K562 (cell line): ENCODE data around the gene FRYL. TPM values are rescaled to one million over a fixed set of nuclear protein-coding genes. Genes with fewer than 3 reads are reported as not detected.

ENCODE experiments used
- ATAC-seq: fragments of 200-7000 bp; cut with Tn5 transposase; 3 replicates; pipeline ENCODE4 v1.9.1; 2020; ENCODE audit warnings: moderate library complexity
- BruUV-seq: library from RNA; stranded (reverse); fragments of 400-500 nt; replicated peaks from 2 replicates; lab custom pipeline; 2021; lab: Mats Ljungman, UMichigan
- CTCF ChIA-PET: fragments of 300-600 bp; formaldehyde crosslinking; extraction: SDS; loops from one replicate; lab custom pipeline; 2021; ENCODE audit warnings: low intra/inter-chr PET ratio; lab: Yijun Ruan, JAX
- POLR2A ChIA-PET: fragments of 300-600, 350-650 bp; sonication (Branson Sonifier 250); formaldehyde crosslinking; extraction: SDS; loops from one replicate; lab custom pipeline; 2021; ENCODE audit warnings: antibody characterized with exemption, inconsistent platforms; lab: Yijun Ruan, JAX
- DNase-seq, 4 experiments: peaks; one replicate each; pipeline versions ENCODE4 v3.0.0 to v3.0.0-alpha.2; 2011 to 2018; ENCODE audit warnings: low spot score in 3 of 4, mixed read lengths in 3 of 4; ENCODE audit errors: extremely low read depth in 1 of 4
- FAIRE-seq: peaks from 2 replicates; lab custom pipeline; 2011; peaks lifted over from hg19 to GRCh38; lab: Jason Lieb, UNC
- H2AFZ ChIP-seq: 2 replicates; pipeline ENCODE4 v1.6.0; 2011; ENCODE audit warnings: low read depth, low read length, control low read depth, inconsistent platforms
- H3K27ac ChIP-seq: fragments of 200-600 bp; 3 replicates; pipeline ENCODE4 v1.8.0; 2011; ENCODE audit warnings: low read depth, mild to moderate bottlenecking, control low read depth, inconsistent platforms, low read length, moderate library complexity, mixed read lengths; ENCODE audit errors: extremely low read depth
- H3K27me3 ChIP-seq, 2 experiments: fragments of 300-600 bp in 1 of 2; 2 replicates in 1 of 2; 3 replicates in 1 of 2; pipeline versions ENCODE4 v1.6.0 to v1.8.0; 2011; ENCODE audit warnings: inconsistent platforms in 2 of 2, low read length in 2 of 2, mild to moderate bottlenecking in 1 of 2, mixed read lengths in 1 of 2, moderate library complexity in 1 of 2; ENCODE audit not compliant: control insufficient read depth in 2 of 2, insufficient read depth in 2 of 2
- H3K36me3 ChIP-seq: fragments of 300-600 bp; 3 replicates; pipeline ENCODE4 v1.8.0; 2011; ENCODE audit warnings: mild to moderate bottlenecking, low read length, inconsistent platforms; ENCODE audit not compliant: control insufficient read depth, insufficient read depth
- H3K4me1 ChIP-seq, 2 experiments: fragments of 200-600 bp in 1 of 2; replicated peaks in 1 of 2; 2 replicates in 1 of 2; 3 replicates in 1 of 2; pipeline versions ENCODE4 v1.5.1 to v1.8.0; 2011; ENCODE audit warnings: inconsistent platforms in 2 of 2, low read length in 2 of 2, mild to moderate bottlenecking in 1 of 2, mixed read lengths in 1 of 2, moderate library complexity in 1 of 2; ENCODE audit not compliant: control insufficient read depth in 2 of 2, insufficient read depth in 2 of 2
- H3K4me2 ChIP-seq: 2 replicates; pipeline ENCODE4 v1.6.1; 2011; ENCODE audit warnings: low read length, control low read depth, inconsistent platforms, mixed read lengths; ENCODE audit not compliant: insufficient read depth
- H3K4me3 ChIP-seq: fragments of 200-600 bp; sonication (generic), shearing (Covaris generic); 2 replicates; pipeline ENCODE4 v1.5.1; 2016; ENCODE audit warnings: control low read depth, inconsistent platforms
- H3K79me2 ChIP-seq: fragments of 200-600 bp; 3 replicates; pipeline ENCODE4 v1.8.0; 2011; ENCODE audit warnings: low read length, inconsistent platforms; ENCODE audit not compliant: control insufficient read depth, insufficient read depth
- H3K9ac ChIP-seq, 2 experiments: 2 replicates each; pipeline versions ENCODE4 v1.6.0 to v1.6.1; 2011; ENCODE audit warnings: low read depth in 2 of 2, low read length in 2 of 2, control low read depth in 1 of 2, inconsistent platforms in 1 of 2, mild to moderate bottlenecking in 1 of 2, mixed read lengths in 1 of 2; ENCODE audit not compliant: insufficient read depth in 1 of 2
- H3K9me1 ChIP-seq: one replicate; pipeline ENCODE4 v1.6.0; 2011; ENCODE audit warnings: inconsistent platforms, mild to moderate bottlenecking, low read length, moderate library complexity; ENCODE audit not compliant: control insufficient read depth, insufficient read depth
- H3K9me3 ChIP-seq: replicated peaks from 2 replicates; pipeline ENCODE4 v1.5.1; 2011; ENCODE audit warnings: low read depth, low read length, inconsistent platforms; ENCODE audit not compliant: control insufficient read depth, insufficient read depth
- H4K20me1 ChIP-seq: replicated peaks from 2 replicates; pipeline ENCODE4 v1.6.1; 2011; ENCODE audit warnings: low read length, inconsistent platforms, mixed read lengths; ENCODE audit not compliant: control insufficient read depth, insufficient read depth
- ARHGAP35 ChIP-seq: fragments of 450-650 bp; IDR thresholded peaks from 2 replicates; pipeline ENCODE4 v1.6.1; 2018; ENCODE audit not compliant: partially characterized antibody
- CTCF ChIP-seq, 3 experiments: IDR thresholded peaks in 2 of 3; conservative IDR thresholded peaks in 1 of 3; 2 replicates each; pipeline ENCODE4 v1.5.1; 2011 to 2012; ENCODE audit warnings: low read length in 3 of 3, mild to moderate bottlenecking in 3 of 3, control low read depth in 2 of 3, improper control_type of control experiment in 1 of 3, inconsistent platforms in 1 of 3, low read depth in 1 of 3, mixed read lengths in 1 of 3, moderate library complexity in 1 of 3; ENCODE audit not compliant: insufficient read depth in 2 of 3
- CXXC5 ChIP-seq: fragments of 250-450 bp; sonication (Bioruptor Pico); IDR thresholded peaks from 2 replicates; pipeline ENCODE4 v1.8.0; 2022; ENCODE audit warnings: inconsistent platforms, mild to moderate bottlenecking, moderate library complexity
- E2F8 ChIP-seq: fragments of 450-650 bp; IDR thresholded peaks from 2 replicates; pipeline ENCODE4 v1.7.1; 2018; ENCODE audit warnings: mild to moderate bottlenecking, low read depth; ENCODE audit not compliant: partially characterized antibody
- GATAD2B ChIP-seq: fragments of 450-650 bp; IDR thresholded peaks from 2 replicates; pipeline ENCODE4 v1.6.1; 2017; ENCODE audit warnings: mild to moderate bottlenecking, borderline replicate concordance
- MEIS2 ChIP-seq: fragments of 450-650 bp; IDR thresholded peaks from 2 replicates; pipeline ENCODE4 v1.6.1; 2014; ENCODE audit warnings: mild to moderate bottlenecking; ENCODE audit not compliant: partially characterized antibody
- RB1 ChIP-seq: fragments of 450-650 bp; IDR thresholded peaks from 2 replicates; pipeline ENCODE4 v1.6.1; 2017; ENCODE audit warnings: low read depth, mild to moderate bottlenecking
- RFX5 ChIP-seq: IDR thresholded peaks from 2 replicates; pipeline ENCODE4 v1.6.1; 2011; ENCODE audit warnings: low read depth, mild to moderate bottlenecking, improper control_type of control experiment, low read length
- SMAD1 ChIP-seq: fragments of 150-350 bp; IDR thresholded peaks from 2 replicates; pipeline ENCODE4 v1.6.1; 2014; ENCODE audit warnings: low read length, low read depth; ENCODE audit not compliant: partially characterized antibody
- SMAD4 ChIP-seq: fragments of 250-450 bp; sonication (Bioruptor Pico); conservative IDR thresholded peaks from 2 replicates; pipeline ENCODE4 v1.8.0; 2021; ENCODE audit warnings: inconsistent platforms, mild to moderate bottlenecking, moderate library complexity
- SOX6 ChIP-seq: fragments of 450-650 bp; IDR thresholded peaks from 2 replicates; pipeline ENCODE4 v1.6.1; 2014; ENCODE audit warnings: mild to moderate bottlenecking
- ZNF253 ChIP-seq: fragments of 250-450 bp; sonication (Bioruptor Pico); conservative IDR thresholded peaks from 2 replicates; pipeline ENCODE4 v1.6.1; 2021; ENCODE audit warnings: mild to moderate bottlenecking
- ZNF79 ChIP-seq: fragments of 250-450 bp; sonication (Bioruptor Pico); IDR thresholded peaks from 2 replicates; pipeline ENCODE4 v1.4.0; 2020; ENCODE audit warnings: low read depth, mild to moderate bottlenecking, moderate library complexity
- WGBS: fragments of 100-300 bp; shearing (Covaris generic); methylation state at CpG from one replicate; pipeline ENCODE4 v1.1.6; 2016; ENCODE audit warnings: low coverage, mixed read lengths; ENCODE audit not compliant: insufficient coverage; ENCODE audit errors: missing lambda C conversion rate; 5-methylcytosine and 5-hydroxymethylcytosine counted together
- in situ Hi-C: fragments of 300-500 bp; cut with MboI; formaldehyde crosslinking; loops from 4 replicates; pipeline ENCODE4 v1.15.0; 2018; ENCODE audit warnings: inconsistent platforms, mixed read lengths
- intact Hi-C: fragments of 100-400 bp; cut with micrococcal nuclease; formaldehyde crosslinking; loops from 2 replicates; pipeline ENCODE4 v1.14.2; 2022
- polyA plus RNA-seq, 8 experiments: library from polyadenylated mRNA; depleted of rRNA in 4 of 8; stranded (reverse) in 5 of 8; unstranded in 3 of 8; fragments of >200 nt; fragmentation: Nextera tagmentation in 2 of 8; fragmentation: Illumina TruSeq in 1 of 8; extraction: Ambion mirVana in 2 of 8; extraction: Trizol in 1 of 8; gene quantifications; 2 replicates each; pipeline versions ENCODE4 v1.2.1 to v1.2.3, GENCODE V29; 2011 to 2014; ENCODE audit warnings: inconsistent platforms in 1 of 8, missing spikeins in 1 of 8
- total RNA-seq, 7 experiments: library from RNA; depleted of rRNA in 6 of 7; stranded (reverse); fragments of >200 nt in 6 of 7; fragmentation: Illumina TruSeq in 2 of 7; extraction: Trizol in 2 of 7; gene quantifications; 2 replicates each; pipeline versions ENCODE4 v1.2.1 to v1.2.3, GENCODE V29; 2011 to 2021; ENCODE audit warnings: low replicate concordance in 1 of 7
- TF ChIP-seq, protein P1 (sequence below): fragments of 250-450 bp; sonication (Bioruptor Pico); IDR thresholded peaks from 2 replicates; pipeline ENCODE4 v1.8.0; 2022; ENCODE audit warnings: inconsistent platforms, mild to moderate bottlenecking, moderate library complexity, borderline replicate concordance

FRYL gene
- total and polyA plus RNA-seq, 9 of the 15 experiments (the other 6 are each of a cell fraction or from before 2014, with no cell fraction given) = 7.2 to 34.9 (median 15.9) TPM

- no peak for TF ChIP-seq E2F8
- TF ChIP-seq ZNF79 (CRISPR knock-in tag) = no peak
- no peak for TF ChIP-seq CXXC5 (CRISPR knock-in tag)
- no peak for TF ChIP-seq RFX5
- TF ChIP-seq ARHGAP35 = no peak
Observed at GRCh38 chr4:48649505-48649904, 130.6 kb downstream of the FRYL start (continued).

- Histone ChIP-seq H3K36me3 (no peaks in the 10 kb centered on the region), H3K9me3 (no peaks in the 10 kb centered on the region), H3K79me2 (peaks cover 5% of the 10 kb centered on the region; the same call in 1 of the 3 replicates), H3K4me1 (peaks cover 0 to 3% of the 10 kb centered on the region in 2 experiments; a peak in 1 of 5 replicates), H3K27me3 (no peaks in the 10 kb centered on the region), H3K9me1 (no peaks in the 10 kb centered on the region), H4K20me1 (0 out of 2 replicates have a peak, but pooled peaks cover 5% of the 10 kb centered on the region), H2AFZ (no peak overlapping the region), H3K9ac (no peak overlapping the region), H3K4me3 (no peak overlapping the region), H3K4me2 (no peak overlapping the region), H3K27ac (no peak overlapping the region)
- ATAC-seq (no peak), FAIRE-seq (no peak), DNase-seq (no peak)
- in situ Hi-C loops = no loop called here
- intact Hi-C loops = no loop called here
- BruUV-seq = no TSS peak
- ChIA-PET POLR2A (no interaction called here), CTCF (no interaction called here)
- WGBS = 77% methylated on average over 3 of the region's 3 CpGs
- TF ChIP-seq SMAD4 = no peak
- no peak for TF ChIP-seq GATAD2B
- no peak for TF ChIP-seq SOX6
- TF ChIP-seq CTCF (IDR thresholded peaks at IDR 0.05 in 2 of 3, conservative IDR thresholded peaks at IDR 0.05 in 1 of 3; ENCODE audit: insufficient read depth in 2 of 3, low read depth in 1 of 3, low read length in 3 of 3) = no peak
- TF ChIP-seq RB1 = no peak
- TF ChIP-seq SMAD1 = no peak
- TF ChIP-seq ZNF253 (CRISPR knock-in tag) = no peak
- TF ChIP-seq, protein P1, sequence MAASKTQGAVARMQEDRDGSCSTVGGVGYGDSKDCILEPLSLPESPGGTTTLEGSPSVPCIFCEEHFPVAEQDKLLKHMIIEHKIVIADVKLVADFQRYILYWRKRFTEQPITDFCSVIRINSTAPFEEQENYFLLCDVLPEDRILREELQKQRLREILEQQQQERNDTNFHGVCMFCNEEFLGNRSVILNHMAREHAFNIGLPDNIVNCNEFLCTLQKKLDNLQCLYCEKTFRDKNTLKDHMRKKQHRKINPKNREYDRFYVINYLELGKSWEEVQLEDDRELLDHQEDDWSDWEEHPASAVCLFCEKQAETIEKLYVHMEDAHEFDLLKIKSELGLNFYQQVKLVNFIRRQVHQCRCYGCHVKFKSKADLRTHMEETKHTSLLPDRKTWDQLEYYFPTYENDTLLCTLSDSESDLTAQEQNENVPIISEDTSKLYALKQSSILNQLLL (CRISPR knock-in tag) = no peak
- TF ChIP-seq MEIS2 = no peak
Observed at GRCh38 chr4:48645225-48645794, 134.8 kb downstream of the FRYL start.
